ENCODE data around the gene CXCL8. TPM values are rescaled to one million over a fixed set of nuclear protein-coding genes. Genes with fewer than 3 reads are reported as not detected.

The CXCL8 gene
- total and polyA plus RNA-seq, 9 of the 15 experiments (the other 6 are each of a cell fraction or from before 2014, with no cell fraction given): 1.6 to 7.7 (median 3.3) TPM

DNA sequence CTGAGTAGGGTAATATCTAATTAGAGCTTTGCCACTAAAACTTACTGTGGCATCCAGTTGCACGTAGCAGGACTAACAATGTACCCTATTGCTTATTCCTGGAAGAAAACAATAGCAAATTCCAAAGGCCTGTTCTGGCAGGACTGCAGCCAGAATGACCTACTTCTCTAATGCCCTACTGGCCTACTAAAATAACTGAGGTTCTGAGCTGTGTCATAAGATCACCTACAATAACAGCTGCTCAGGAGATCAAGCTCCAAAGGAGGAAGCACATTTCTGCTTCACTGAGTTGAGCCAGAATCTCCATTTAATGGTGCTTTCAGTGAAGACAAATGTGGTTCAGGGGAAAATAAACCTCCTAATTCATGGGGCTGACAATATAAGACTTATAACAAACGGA is 42.2 kb upstream of the CXCL8 start:
- no peak for DNase-seq (ENCODE audit: extremely low read depth in 1 of 4, low spot score in 3 of 4)
- Histone ChIP-seq H3K4me3 (no peak overlapping the region), H3K4me2 (ENCODE audit: insufficient read depth, low read length) (no peak overlapping the region), H3K27ac (ENCODE audit: extremely low read depth, low read depth, low read length) (peak overlapping the region; percentile 24; the same call in 1 of the 3 replicates), H2AFZ (ENCODE audit: low read depth, low read length) (peak overlapping the region; percentile 48), H3K36me3 (ENCODE audit: control insufficient read depth, insufficient read depth, low read length) (no peaks in the 10 kb centered on the region), H3K79me2 (ENCODE audit: control insufficient read depth, insufficient read depth, low read length) (no peaks in the 10 kb centered on the region), H3K9me1 (ENCODE audit: control insufficient read depth, insufficient read depth, low read length) (no peaks in the 10 kb centered on the region), H3K9ac (ENCODE audit: insufficient read depth in 1 of 2, low read depth in 2 of 2, low read length in 2 of 2) (no peak overlapping the region), H3K9me3 (replicated peaks; ENCODE audit: control insufficient read depth, insufficient read depth, low read depth, low read length) (no peaks in the 10 kb centered on the region), H3K27me3 (ENCODE audit: control insufficient read depth in 2 of 2, insufficient read depth in 2 of 2, low read length in 2 of 2) (no peaks in the 10 kb centered on the region), H4K20me1 (replicated peaks; ENCODE audit: control insufficient read depth, insufficient read depth, low read length) (no peaks in the 10 kb centered on the region), H3K4me1 (replicated peaks in 1 of 2; ENCODE audit: control insufficient read depth in 2 of 2, insufficient read depth in 2 of 2, low read length in 2 of 2) (peaks cover 0 to 9% of the 10 kb centered on the region in 2 experiments; a peak in 3 of 5 replicates)
- no TSS peak for BruUV-seq (replicated peaks)
- intact Hi-C loops (cut with micrococcal nuclease): no loop called here
- CTCF ChIA-PET (ENCODE audit: low intra/inter-chr PET ratio): no interaction called here
- POLR2A ChIA-PET: interaction anchor here (0.9 kb wide), 1 partner anchor 9 kb away, joined by 3 read pairs; no protein-coding TSS in a partner anchor
- ATAC-seq: peak; percentile 49
- in situ Hi-C loops (cut with MboI): no loop called here
- WGBS (ENCODE audit: insufficient coverage, low coverage, missing lambda C conversion rate): 14% methylated on average over 2 of the region's 2 CpGs
- TF ChIP-seq CBX2 (IDR thresholded peaks at IDR 0.05; ENCODE audit: insufficient read depth, low read length, poor library complexity, severe bottlenecking) (no peak), DACH1 (IDR thresholded peaks at IDR 0.05; ENCODE audit: partially characterized antibody) (no peak), NR3C1 (CRISPR knock-in tag; IDR thresholded peaks at IDR 0.05) (no peak), MCM2 (IDR thresholded peaks at IDR 0.05; ENCODE audit: low read depth) (no peak), ZNF507 (tag; conservative IDR thresholded peaks at IDR 0.05) (no peak)
- TF ChIP-seq, protein P1, sequence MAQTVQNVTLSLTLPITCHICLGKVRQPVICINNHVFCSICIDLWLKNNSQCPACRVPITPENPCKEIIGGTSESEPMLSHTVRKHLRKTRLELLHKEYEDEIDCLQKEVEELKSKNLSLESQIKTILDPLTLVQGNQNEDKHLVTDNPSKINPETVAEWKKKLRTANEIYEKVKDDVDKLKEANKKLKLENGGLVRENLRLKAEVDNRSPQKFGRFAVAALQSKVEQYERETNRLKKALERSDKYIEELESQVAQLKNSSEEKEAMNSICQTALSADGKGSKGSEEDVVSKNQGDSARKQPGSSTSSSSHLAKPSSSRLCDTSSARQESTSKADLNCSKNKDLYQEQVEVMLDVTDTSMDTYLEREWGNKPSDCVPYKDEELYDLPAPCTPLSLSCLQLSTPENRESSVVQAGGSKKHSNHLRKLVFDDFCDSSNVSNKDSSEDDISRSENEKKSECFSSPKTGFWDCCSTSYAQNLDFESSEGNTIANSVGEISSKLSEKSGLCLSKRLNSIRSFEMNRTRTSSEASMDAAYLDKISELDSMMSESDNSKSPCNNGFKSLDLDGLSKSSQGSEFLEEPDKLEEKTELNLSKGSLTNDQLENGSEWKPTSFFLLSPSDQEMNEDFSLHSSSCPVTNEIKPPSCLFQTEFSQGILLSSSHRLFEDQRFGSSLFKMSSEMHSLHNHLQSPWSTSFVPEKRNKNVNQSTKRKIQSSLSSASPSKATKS (CRISPR knock-in tag; IDR thresholded peaks at IDR 0.05): no peak
- peak; percentile 6 for FAIRE-seq
